Measurements from ENCODE around the gene LRRC8C.
A peak's percentile ranks its signal among the peaks of the same experiment; 100 is the strongest.
"Not testable (repeated sequence)": the region's sequence is repeated elsewhere in the genome, so short reads cannot be mapped to it uniquely, and the experiment has no call there.

The LRRC8C gene

GRCh38 chr1:89673251-89673650, 40.3 kb downstream of the LRRC8C start:
- no peak for DNase-seq

- DNase-seq: no peak
These were observed 42.8 kb downstream of the LRRC8C start for GRCh38 chr1:89675677-89676076.

- no peak for DNase-seq
These were observed 48.3 kb downstream of the LRRC8C start for GRCh38 chr1:89681045-89681729.

GRCh38 chr1:89682611-89683010, 49.7 kb downstream of the LRRC8C start:
- no peak for DNase-seq

GRCh38 chr1:89685461-89685860, 52.5 kb downstream of the LRRC8C start:
- no peak for DNase-seq

- DNase-seq: no peak
These were observed 53.6 kb downstream of the LRRC8C start for GRCh38 chr1:89686520-89686919.

- no peak for DNase-seq
These were observed 54.3 kb downstream of the LRRC8C start for GRCh38 chr1:89687254-89687653.

- no peak for DNase-seq
These were observed 55.7 kb downstream of the LRRC8C start for GRCh38 chr1:89688607-89689006.

- DNase-seq: no peak
These were observed 56.3 kb downstream of the LRRC8C start for GRCh38 chr1:89689234-89689633.

- no peak for DNase-seq
These were observed 57.7 kb downstream of the LRRC8C start for GRCh38 chr1:89690595-89690994.

- no peak for DNase-seq
These were observed 59.9 kb downstream of the LRRC8C start for GRCh38 chr1:89692601-89693521.

- no peak for DNase-seq
These were observed 62.9 kb downstream of the LRRC8C start for GRCh38 chr1:89695847-89696246.

GRCh38 chr1:89697383-89697782, 64.5 kb downstream of the LRRC8C start:
- no peak for DNase-seq

GRCh38 chr1:89698020-89698560, 65.2 kb downstream of the LRRC8C start:
- no peak for DNase-seq

GRCh38 chr1:89698624-89699023, 65.7 kb downstream of the LRRC8C start:
- no peak for DNase-seq

GRCh38 chr1:89699451-89699986, 66.6 kb downstream of the LRRC8C start:
- DNase-seq: no peak

- peak in 1 of 2 experiments; percentile 47 for DNase-seq
These were observed 68.9 kb downstream of the LRRC8C start for GRCh38 chr1:89701746-89702241.

- DNase-seq: no peak
These were observed 69.7 kb downstream of the LRRC8C start for GRCh38 chr1:89702520-89703045.

GRCh38 chr1:89703469-89703868, 70.5 kb downstream of the LRRC8C start:
- no peak for DNase-seq

GRCh38 chr1:89704014-89704413, 71.1 kb downstream of the LRRC8C start:
- no peak for DNase-seq

- DNase-seq: not testable (repeated sequence)
These were observed 72.0 kb downstream of the LRRC8C start for GRCh38 chr1:89704885-89705284.

- DNase-seq: no peak
These were observed 73.2 kb downstream of the LRRC8C start for GRCh38 chr1:89705901-89706699.
